Breast epithelium (tissue), 3 donors: ENCODE results near the gene PARP3.

Experiments used
- POLR2A ChIP-seq: fragments of 450-650 bp; IDR thresholded peaks from one replicate; pipeline ENCODE4 v1.6.1; 2016; ENCODE audit warnings: antibody characterized with exemption, mild to moderate bottlenecking, moderate library complexity
- POLR2AphosphoS5 ChIP-seq, 3 donors: sonication (generic); formaldehyde crosslinking; IDR thresholded peaks; one replicate each; pipeline ENCODE4 v1.6.1; 2017; ENCODE audit warnings: antibody characterized with exemption in 3 of 3
- TF ChIP-seq, protein P1 (sequence below), 3 donors: fragments of 450-650 bp; IDR thresholded peaks; one replicate each; pipeline ENCODE4 v1.5.1; 2016 to 2017; ENCODE audit warnings: antibody characterized with exemption in 3 of 3, mild to moderate bottlenecking in 3 of 3, moderate library complexity in 3 of 3

DNA sequence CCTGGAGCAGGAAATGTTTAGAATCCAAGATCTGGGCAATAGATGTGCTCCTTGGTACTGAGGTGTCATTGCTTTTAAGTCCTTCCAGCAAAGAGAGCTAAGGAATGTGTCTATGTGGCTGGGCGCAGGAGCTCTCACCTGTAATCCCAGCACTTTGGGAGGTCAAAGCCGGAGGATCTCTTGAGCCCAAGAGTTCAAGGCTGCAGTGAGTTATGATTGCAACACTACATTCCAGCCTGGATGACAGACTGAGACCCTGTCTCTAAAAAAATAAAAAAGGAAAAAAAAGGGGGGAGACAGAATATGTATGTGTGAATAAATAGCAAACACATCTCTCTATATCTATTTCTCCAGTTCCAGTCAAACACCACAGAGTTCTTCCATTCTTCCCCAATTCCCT, 8.7 kb downstream of the PARP3 start:
- no peak for TF ChIP-seq POLR2AphosphoS5 (IDR thresholded peaks at IDR 0.05)
- TF ChIP-seq, protein P1, sequence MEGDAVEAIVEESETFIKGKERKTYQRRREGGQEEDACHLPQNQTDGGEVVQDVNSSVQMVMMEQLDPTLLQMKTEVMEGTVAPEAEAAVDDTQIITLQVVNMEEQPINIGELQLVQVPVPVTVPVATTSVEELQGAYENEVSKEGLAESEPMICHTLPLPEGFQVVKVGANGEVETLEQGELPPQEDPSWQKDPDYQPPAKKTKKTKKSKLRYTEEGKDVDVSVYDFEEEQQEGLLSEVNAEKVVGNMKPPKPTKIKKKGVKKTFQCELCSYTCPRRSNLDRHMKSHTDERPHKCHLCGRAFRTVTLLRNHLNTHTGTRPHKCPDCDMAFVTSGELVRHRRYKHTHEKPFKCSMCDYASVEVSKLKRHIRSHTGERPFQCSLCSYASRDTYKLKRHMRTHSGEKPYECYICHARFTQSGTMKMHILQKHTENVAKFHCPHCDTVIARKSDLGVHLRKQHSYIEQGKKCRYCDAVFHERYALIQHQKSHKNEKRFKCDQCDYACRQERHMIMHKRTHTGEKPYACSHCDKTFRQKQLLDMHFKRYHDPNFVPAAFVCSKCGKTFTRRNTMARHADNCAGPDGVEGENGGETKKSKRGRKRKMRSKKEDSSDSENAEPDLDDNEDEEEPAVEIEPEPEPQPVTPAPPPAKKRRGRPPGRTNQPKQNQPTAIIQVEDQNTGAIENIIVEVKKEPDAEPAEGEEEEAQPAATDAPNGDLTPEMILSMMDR (IDR thresholded peaks at IDR 0.05), result no peak
- TF ChIP-seq POLR2A, result no peak
